HG03575 (cell line): ENCODE measurements around the gene BBX.
"Not testable (repeated sequence)": the region's sequence is repeated elsewhere in the genome, so short reads cannot be mapped to it uniquely, and the experiment has no call there.

ENCODE experiments used
- ATAC-seq: cut with Tn5 transposase; IDR thresholded peaks from one replicate; pipeline ENCODE4 v1.9.1; 2021; ENCODE audit not compliant: unreplicated experiment, insufficient number of reproducible peaks, low FRiP score; ENCODE audit errors: extremely low read depth

Gene BBX

DNA sequence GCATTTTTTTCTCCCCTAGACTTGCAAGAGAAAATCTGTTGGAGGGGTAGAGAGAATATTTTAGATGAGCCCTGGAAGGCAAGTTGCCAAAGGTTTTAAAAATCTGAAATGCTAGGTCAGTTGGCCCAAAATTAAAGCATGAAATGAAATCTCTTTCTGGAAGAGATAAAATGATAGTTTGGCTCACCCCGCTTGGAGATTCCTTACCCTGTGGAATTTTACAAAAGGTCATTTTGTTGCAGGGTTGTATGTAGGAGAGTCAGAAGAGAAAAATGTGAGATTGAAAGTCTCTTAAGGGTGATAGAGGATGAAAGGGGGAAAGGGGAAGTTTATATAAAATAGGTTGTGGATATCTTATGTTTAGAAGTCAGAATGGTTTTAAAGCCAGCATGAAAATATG, 290.3 kb downstream of the BBX start:
- ATAC-seq: no peak

GRCh38 chr3:107816107-107816506, 293.3 kb downstream of the BBX start:
- no peak for ATAC-seq

- ATAC-seq: no peak
Measured at GRCh38 chr3:107817076-107817475, 294.3 kb downstream of the BBX start.

GRCh38 chr3:107818025-107818424, 295.3 kb downstream of the BBX start:
- no peak for ATAC-seq

DNA sequence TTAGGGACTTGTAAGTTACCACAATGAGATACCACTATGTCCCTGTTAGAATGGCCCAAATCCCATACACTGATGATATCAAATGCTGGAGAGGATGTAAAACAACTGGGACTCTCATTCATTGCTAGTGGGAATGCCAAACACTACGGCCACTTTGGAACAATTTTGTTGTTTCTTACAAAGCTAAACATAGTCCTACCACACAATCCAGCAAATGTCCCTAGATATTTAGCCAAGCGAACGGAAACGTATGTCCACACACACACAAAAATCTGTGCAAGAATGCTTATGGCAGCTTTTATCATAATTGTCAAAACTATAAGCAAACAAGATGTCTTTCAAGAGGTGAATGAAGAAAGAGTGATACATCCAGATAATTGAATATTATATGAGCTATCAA, 296.9 kb downstream of the BBX start:
- ATAC-seq: no peak

- ATAC-seq: no peak
Measured at GRCh38 chr3:107822308-107822707, 299.5 kb downstream of the BBX start.

DNA sequence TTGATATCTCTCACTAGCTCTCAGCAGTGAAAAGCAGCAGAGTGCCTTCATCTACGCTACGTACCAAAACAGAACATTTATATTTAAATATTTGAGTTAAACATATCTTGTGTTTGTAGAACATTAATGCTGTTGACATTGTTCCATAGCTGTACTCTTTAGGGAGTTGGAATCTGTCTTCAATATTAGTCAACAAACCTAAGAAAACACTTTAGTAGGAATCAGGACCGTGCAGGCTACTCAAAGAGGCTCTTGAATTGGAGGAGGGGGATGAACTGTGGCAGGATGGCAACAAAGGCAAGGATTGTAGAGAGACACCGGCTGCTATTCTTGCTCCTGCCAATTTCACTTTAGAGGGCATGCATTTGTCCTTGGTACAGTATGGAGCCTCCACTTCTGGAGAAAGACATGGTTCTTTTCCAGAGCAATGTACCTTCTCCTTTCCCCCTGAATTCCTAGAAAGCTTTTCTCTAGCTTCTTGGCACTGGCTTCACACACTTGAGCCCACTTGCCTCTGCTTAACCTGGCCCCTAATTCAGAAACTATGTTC, 302.1 kb downstream of the BBX start:
- no peak for ATAC-seq

DNA sequence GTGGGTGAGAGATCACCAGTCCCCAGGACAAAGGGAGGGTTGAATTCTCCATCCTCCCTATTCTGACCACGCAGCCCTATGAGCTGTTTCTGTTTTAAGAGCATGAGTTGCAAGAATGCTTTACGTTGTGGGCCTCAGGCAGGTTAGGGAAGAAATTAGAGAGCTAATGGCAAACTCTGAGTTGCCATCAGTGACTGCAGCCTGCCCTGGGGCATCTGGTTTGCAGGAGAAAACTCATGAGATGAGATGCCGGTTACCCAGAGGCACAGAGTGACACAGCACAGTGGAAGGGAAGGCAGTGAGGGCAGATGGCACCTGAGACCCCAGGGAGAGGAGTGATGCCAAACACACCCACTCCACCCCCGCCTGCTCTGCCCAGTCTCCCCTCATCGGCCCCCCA, 302.8 kb downstream of the BBX start:
- ATAC-seq: no peak

GRCh38 chr3:107826727-107827126, 304.0 kb downstream of the BBX start:
- no peak for ATAC-seq

- ATAC-seq: no peak
Measured at GRCh38 chr3:107829185-107829584, 306.4 kb downstream of the BBX start.

DNA sequence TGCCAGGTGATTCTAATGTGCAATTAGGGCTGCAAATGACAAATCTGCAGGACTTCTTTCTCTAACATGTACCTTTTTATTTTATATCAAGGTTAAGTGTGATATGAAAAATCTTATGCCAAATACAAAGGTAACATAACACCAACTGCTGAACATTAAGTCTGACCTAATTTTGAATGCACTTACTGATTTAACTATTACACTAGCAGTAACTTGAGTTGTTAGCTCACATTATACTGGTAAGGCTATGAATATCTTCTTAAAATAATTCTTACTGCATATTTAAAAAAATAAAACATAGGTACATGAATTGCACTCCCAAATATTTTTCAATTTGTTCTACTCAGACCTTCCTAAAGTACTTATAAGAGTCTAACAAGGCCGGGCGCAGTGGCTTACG, 308.8 kb downstream of the BBX start:
- ATAC-seq: no peak

DNA sequence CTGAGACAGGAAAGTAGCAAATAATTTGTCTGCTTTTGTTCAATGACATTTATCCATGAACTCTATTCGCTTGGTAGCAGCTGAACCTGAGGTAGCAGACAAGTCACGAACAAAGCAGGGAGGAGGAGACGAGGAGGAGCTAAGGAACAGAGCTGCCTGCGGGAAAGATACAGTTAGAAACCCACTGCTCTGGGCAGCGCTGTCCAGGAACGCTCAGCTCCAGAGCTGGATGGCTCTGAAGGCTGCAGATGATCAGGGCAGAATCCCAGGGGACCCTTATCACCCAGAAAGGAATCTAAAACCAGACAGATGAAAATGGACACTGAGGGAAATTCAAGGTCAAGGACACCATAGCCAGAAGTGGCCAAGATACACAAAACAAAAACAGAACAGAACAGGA, 310.3 kb downstream of the BBX start:
- no peak for ATAC-seq

- ATAC-seq: no peak
Measured at GRCh38 chr3:107833722-107834416, 311.1 kb downstream of the BBX start.

GRCh38 chr3:107835001-107835400, 312.2 kb downstream of the BBX start:
- not testable (repeated sequence) for ATAC-seq

- ATAC-seq: no peak
Measured at GRCh38 chr3:107837895-107838612, 315.3 kb downstream of the BBX start.

DNA sequence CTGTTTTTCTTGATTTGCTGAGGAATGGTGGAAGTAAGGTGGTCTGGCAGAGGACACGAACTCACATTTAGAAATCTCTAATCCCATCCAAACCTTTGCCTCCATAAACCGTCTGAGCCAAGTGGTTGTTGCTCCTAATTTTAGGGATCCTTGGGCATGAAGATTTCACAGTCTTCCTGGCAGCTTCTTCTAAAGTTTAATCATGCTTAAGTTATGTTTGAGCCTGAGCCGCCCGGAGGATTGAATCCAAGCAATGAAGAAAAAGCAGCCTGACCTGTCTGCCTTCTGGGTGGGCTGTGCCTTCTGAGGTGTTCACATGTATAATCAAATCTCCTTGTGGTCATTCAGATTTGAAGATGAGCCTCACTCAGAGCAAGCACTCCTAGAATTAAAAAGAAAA, 319.1 kb downstream of the BBX start:
- ATAC-seq: no peak

DNA sequence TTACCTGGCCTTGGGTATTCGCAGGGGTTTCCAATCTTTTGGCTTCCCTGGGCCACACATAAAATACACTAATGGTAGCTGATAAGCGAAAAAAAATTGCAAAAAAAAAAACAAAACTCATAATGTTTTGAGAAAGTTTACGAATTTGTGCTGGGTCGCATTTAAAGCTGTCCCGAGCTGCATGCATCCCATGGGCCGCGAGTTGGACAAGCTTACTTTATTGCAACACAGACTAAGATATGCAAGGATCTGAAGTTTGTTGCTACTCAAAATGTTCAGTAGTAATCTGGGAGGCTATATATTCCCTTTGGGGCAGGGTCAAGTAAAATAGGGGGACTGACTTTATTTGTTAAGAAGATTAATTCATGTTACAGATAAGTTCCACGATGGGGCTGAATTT, 320.2 kb downstream of the BBX start:
- no peak for ATAC-seq

DNA sequence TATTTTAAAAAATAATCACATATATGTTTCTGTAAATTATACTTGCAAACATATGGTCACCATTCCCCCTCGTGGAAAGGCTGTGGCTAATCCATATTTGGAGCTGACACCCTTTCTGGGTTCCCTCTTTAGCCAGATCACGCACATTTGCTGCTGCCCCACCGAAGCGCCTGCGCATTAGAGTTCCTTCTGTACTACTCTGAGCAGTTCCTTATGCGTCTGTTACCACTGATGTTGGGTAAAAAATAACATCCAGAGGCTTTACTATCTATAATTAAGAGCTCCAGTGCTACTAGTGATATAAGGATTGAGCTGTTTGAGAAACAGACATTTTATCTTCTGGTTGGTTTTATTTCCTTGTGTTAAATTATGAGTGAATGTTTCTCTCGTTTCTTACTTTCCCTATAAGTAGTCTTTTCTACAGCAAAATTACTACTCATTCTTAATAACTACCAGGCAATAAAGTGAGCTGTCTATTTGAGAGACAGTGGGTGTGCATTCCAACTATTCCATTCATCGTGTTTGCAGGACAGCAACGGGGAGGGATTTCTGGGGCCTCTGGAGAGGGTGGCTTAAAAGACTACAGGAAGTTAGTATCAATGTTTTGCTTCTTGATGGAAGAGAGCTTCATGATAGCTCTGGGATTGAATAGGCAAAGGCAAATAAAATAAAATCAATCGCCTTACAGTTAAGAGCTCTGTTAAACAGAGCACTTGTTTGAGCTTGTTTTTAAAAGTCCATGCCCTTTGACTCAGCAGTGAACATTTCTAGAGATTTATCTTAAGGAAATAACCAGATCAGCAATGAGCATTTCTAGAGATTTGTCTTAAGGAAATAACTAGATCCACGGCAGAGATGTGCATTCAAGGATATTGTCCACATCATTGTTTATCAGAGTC, 322.9 kb downstream of the BBX start:
- ATAC-seq: no peak

DNA sequence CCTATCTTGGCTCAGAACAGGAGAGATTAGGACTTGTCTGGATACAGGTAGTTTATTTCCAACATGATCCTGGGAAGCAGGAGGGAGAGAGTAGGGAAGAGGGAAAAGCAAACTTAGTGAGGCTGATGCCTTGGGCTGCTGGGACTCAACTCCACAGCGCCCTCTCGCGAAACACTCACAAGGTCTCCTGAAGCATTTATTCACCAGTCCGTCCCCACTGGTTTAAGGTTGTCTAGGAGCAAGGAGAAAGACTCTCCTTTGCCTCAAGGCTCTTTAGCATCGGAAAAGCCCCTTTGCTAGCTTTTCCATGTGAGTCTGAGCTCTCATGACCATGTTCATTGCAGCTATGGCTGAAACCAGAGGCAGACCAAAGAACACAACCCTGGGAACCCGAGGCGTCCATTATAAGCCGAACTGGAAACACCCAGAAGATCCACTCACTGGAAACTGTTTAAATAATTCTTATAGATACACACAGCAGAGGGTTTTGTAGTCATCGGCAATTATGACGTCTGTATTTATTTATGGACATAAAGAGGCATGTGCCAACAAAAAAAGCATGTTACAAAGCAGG, 323.6 kb downstream of the BBX start:
- no peak for ATAC-seq
